ENCODE results near the gene ISG15. TPM values are rescaled to one million over a fixed set of nuclear protein-coding genes. Genes with fewer than 3 reads are reported as not detected.

Gene ISG15
- total and polyA plus RNA-seq, 9 of the 15 experiments (the other 6 are each of a cell fraction or from before 2014, with no cell fraction given) = 0.40 to 58.3 (median 12.2) TPM

DNA sequence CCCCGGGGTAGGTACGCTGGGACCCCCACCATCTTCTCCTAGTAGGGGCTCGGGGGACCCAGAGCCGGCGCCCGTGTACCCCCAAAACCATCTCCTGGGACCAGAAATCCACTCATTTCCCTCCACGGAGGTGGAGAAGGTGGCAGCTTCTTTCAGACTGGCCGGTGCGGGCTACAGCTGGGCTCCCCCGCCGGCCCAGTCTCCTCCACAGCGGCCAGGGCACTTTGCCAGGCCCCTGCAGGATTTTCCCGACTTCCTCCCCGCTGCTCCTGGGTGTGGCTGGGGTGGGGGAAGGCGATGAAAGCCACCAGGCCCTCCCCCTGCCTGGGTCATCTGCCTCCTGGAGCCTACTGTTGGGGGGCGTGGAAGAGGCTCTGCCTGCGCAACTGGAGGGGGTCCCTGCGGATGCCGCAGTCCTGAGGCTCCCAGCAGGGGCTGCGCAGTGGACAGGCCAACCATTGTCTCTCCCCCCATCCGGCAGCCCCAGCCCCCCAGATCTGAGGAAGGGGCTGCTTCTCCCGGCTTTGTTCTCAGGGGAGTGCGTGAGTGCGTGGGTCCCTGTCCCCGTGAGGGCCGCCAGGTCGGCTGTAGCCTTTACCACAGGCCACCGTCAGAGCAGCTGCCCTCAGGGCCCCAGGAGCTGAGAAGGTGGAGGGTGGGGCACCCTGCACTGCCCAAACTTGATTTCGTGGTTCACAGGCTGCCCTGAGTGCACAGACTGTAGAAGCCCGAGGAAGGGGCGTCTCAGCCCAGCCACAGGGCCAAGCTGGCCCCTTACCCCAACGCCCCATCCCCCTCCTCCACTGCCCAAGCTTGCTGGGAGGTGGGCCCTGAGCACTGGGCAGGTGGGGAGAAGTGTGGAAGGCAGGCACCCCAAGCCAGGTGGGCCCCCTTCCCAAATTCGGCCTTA is 8.0 kb downstream of the ISG15 start:
- Histone ChIP-seq H3K27ac (ENCODE audit: extremely low read depth, low read depth, low read length) (peak overlapping the region; percentile 80; the same call in 2 of the 3 replicates), H3K9me1 (ENCODE audit: control insufficient read depth, insufficient read depth, low read length) (peaks cover 12% of the 10 kb centered on the region), H3K27me3 (ENCODE audit: control insufficient read depth in 2 of 2, insufficient read depth in 2 of 2, low read length in 2 of 2) (no peaks in the 10 kb centered on the region), H3K4me1 (replicated peaks in 1 of 2; ENCODE audit: control insufficient read depth in 2 of 2, insufficient read depth in 2 of 2, low read length in 2 of 2) (peaks cover 29 to 75% of the 10 kb centered on the region in 2 experiments), H3K9me3 (replicated peaks; ENCODE audit: control insufficient read depth, insufficient read depth, low read depth, low read length) (no peaks in the 10 kb centered on the region), H3K36me3 (ENCODE audit: control insufficient read depth, insufficient read depth, low read length) (peaks cover 43% of the 10 kb centered on the region; the same call in 1 of the 3 replicates), H2AFZ (ENCODE audit: low read depth, low read length) (no peak overlapping the region), H4K20me1 (replicated peaks; ENCODE audit: control insufficient read depth, insufficient read depth, low read length) (peaks cover 15% of the 10 kb centered on the region), H3K4me3 (peak overlapping the region; percentile 76), H3K4me2 (ENCODE audit: insufficient read depth, low read length) (peak overlapping the region; percentile 79), H3K9ac (ENCODE audit: insufficient read depth in 1 of 2, low read depth in 2 of 2, low read length in 2 of 2) (peak overlapping the region; percentile 56 to 99), H3K79me2 (ENCODE audit: control insufficient read depth, insufficient read depth, low read length) (peaks cover 40% of the 10 kb centered on the region)
- DNase-seq (ENCODE audit: extremely low read depth in 1 of 4, low spot score in 3 of 4) = peak; percentile 75 to 89 (median 80)
- CTCF ChIA-PET (ENCODE audit: low intra/inter-chr PET ratio) = no interaction called here
- ATAC-seq = peak; percentile 52
- WGBS (ENCODE audit: insufficient coverage, low coverage, missing lambda C conversion rate) = 16% methylated on average over 32 of the region's 33 CpGs
- in situ Hi-C loops (cut with MboI) (no loop called here), intact Hi-C loops (cut with micrococcal nuclease) (loop anchor here (5.0 kb wide), 1 partner anchor 41 kb away; no protein-coding TSS in a partner anchor)
- peak; percentile 77 for FAIRE-seq
- TSS peak; percentile 34 for BruUV-seq (replicated peaks)
- POLR2A ChIA-PET = interaction anchor here (0.6 to 1.1 kb wide), 4 partner anchors 7 to 41 kb away, joined by 3 to 6 read pairs (median 3); partner anchors contain the start of gene ISG15
- no peak for TF ChIP-seq NCOA6 (IDR thresholded peaks at IDR 0.05)
- TF ChIP-seq TBL1XR1 (IDR thresholded peaks at IDR 0.05; ENCODE audit: low read length in 2 of 2) = peak in 1 of 2 experiments; percentile 24; a peak in 1 of 4 replicates
- TF ChIP-seq, protein P1, sequence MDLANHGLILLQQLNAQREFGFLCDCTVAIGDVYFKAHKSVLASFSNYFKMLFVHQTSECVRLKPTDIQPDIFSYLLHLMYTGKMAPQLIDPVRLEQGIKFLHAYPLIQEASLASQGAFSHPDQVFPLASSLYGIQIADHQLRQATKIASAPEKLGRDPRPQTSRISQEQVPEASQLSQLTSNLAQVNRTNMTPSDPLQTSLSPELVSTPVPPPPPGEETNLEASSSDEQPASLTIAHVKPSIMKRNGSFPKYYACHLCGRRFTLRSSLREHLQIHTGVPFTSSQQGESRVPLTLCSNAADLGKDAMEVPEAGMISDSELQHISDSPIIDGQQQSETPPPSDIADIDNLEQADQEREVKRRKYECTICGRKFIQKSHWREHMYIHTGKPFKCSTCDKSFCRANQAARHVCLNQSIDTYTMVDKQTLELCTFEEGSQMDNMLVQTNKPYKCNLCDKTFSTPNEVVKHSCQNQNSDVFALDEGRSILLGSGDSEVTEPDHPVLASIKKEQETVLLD (IDR thresholded peaks at IDR 0.05) = 0 out of 2 replicates have a peak, but pooled peaks have one; percentile 55
- TF ChIP-seq SP1 (CRISPR knock-in tag; IDR thresholded peaks at IDR 0.05) = no peak
- TF ChIP-seq FOXP1 (CRISPR knock-in tag; IDR thresholded peaks at IDR 0.05) = no peak
- TF ChIP-seq MTA3 (IDR thresholded peaks at IDR 0.05; ENCODE audit: borderline replicate concordance) = peak; percentile 68; the same call in 1 of the 2 replicates
- peak; percentile 31; the same call in 1 of the 2 replicates for TF ChIP-seq ARID1B (IDR thresholded peaks at IDR 0.05)
- TF ChIP-seq, protein P2, sequence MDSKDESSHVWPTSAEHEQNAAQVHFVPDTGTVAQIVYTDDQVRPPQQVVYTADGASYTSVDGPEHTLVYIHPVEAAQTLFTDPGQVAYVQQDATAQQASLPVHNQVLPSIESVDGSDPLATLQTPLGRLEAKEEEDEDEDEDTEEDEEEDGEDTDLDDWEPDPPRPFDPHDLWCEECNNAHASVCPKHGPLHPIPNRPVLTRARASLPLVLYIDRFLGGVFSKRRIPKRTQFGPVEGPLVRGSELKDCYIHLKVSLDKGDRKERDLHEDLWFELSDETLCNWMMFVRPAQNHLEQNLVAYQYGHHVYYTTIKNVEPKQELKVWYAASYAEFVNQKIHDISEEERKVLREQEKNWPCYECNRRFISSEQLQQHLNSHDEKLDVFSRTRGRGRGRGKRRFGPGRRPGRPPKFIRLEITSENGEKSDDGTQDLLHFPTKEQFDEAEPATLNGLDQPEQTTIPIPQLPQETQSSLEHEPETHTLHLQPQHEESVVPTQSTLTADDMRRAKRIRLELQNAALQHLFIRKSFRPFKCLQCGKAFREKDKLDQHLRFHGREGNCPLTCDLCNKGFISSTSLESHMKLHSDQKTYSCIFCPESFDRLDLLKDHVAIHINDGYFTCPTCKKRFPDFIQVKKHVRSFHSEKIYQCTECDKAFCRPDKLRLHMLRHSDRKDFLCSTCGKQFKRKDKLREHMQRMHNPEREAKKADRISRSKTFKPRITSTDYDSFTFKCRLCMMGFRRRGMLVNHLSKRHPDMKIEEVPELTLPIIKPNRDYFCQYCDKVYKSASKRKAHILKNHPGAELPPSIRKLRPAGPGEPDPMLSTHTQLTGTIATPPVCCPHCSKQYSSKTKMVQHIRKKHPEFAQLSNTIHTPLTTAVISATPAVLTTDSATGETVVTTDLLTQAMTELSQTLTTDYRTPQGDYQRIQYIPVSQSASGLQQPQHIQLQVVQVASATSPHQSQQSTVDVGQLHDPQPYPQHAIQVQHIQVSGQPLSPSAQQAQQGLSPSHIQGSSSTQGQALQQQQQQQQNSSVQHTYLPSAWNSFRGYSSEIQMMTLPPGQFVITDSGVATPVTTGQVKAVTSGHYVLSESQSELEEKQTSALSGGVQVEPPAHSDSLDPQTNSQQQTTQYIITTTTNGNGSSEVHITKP (IDR thresholded peaks at IDR 0.05; ENCODE audit: partially characterized antibody) = peak; percentile 8
- TF ChIP-seq ZNF354B (CRISPR knock-in tag; IDR thresholded peaks at IDR 0.05) = no peak
- peak in 1 of 2 experiments; percentile 31; a peak in 1 of 4 replicates for TF ChIP-seq HDAC1 (IDR thresholded peaks at IDR 0.05)
- peak; percentile 48; the same call in 1 of the 2 replicates for TF ChIP-seq MYC (IDR thresholded peaks at IDR 0.05; ENCODE audit: low read depth, low read length)
- no peak for TF ChIP-seq MYC (CRISPR knock-in tag; IDR thresholded peaks at IDR 0.05; ENCODE audit: borderline replicate concordance, low read depth)
- TF ChIP-seq BACH1 (tag; IDR thresholded peaks at IDR 0.05) = no peak
- TF ChIP-seq HEY1 (CRISPR knock-in tag; IDR thresholded peaks at IDR 0.05; ENCODE audit: borderline replicate concordance) = no peak
- 0 out of 2 replicates have a peak, but pooled peaks have one; percentile 17 for TF ChIP-seq JUND (IDR thresholded peaks at IDR 0.05; ENCODE audit: borderline replicate concordance, low read depth, low read length)
- TF ChIP-seq JUND (tag; IDR thresholded peaks at IDR 0.05; ENCODE audit: borderline replicate concordance, low read depth, low read length) = no peak; the same call in 2 of the 3 replicates
- TF ChIP-seq POLR2AphosphoS5 (IDR thresholded peaks at IDR 0.05; ENCODE audit: control insufficient read depth, insufficient read depth, low read depth, low read length) = no peak
